Transverse colon (tissue), 4 donors: ENCODE measurements around the gene MOB3B.

ENCODE experiments used
- CTCF ChIP-seq, 5 experiments: fragments of 200-600 bp in 3 of 5; fragments of 450-650 bp in 2 of 5; sonication (generic) in 3 of 5; IDR thresholded peaks; 1 replicate in 2 of 5; 2 replicates in 3 of 5; pipeline ENCODE4 v1.5.1; 2016 to 2017; ENCODE audit warnings: antibody characterized with exemption in 5 of 5, inconsistent platforms in 3 of 5, mild to moderate bottlenecking in 2 of 5, moderate library complexity in 1 of 5
- EP300 ChIP-seq: sonication (generic); formaldehyde crosslinking; IDR thresholded peaks from one replicate; pipeline ENCODE4 v1.6.1; 2017; ENCODE audit warnings: antibody characterized with exemption, low read depth
- POLR2A ChIP-seq: fragments of 450-650 bp; IDR thresholded peaks from one replicate; pipeline ENCODE4 v1.6.1; 2016; ENCODE audit warnings: antibody characterized with exemption, mild to moderate bottlenecking, moderate library complexity
- POLR2AphosphoS5 ChIP-seq, 3 donors: sonication (generic); formaldehyde crosslinking; IDR thresholded peaks; one replicate each; pipeline ENCODE4 v1.6.1; 2016; ENCODE audit warnings: antibody characterized with exemption in 3 of 3

- TF ChIP-seq CTCF (IDR thresholded peaks at IDR 0.05) (no peak), POLR2AphosphoS5 (IDR thresholded peaks at IDR 0.05) (no peak), POLR2A (no peak), EP300 (no peak)
Measured at GRCh38 chr9:27471789-27472188, 57.8 kb downstream of the MOB3B start.
